Head of caudate nucleus (tissue), 42 donors: ENCODE data around the gene PCDH11Y.
"Not testable (repeated sequence)": the region's sequence is repeated elsewhere in the genome, so short reads cannot be mapped to it uniquely, and the experiment has no call there.

Experiments used
- DNase-seq, 42 donors: peaks; one replicate each; pipeline versions ENCODE4 v3.0.0 to v3.0.0-alpha.2; 2020 to 2021; ENCODE audit warnings: mixed read lengths in 7 of 42
- intact Hi-C: fragments of 100-400 bp; cut with DNase I; formaldehyde crosslinking; loops from one replicate; pipeline ENCODE4 v1.15.0; 2022

The PCDH11Y gene

DNA sequence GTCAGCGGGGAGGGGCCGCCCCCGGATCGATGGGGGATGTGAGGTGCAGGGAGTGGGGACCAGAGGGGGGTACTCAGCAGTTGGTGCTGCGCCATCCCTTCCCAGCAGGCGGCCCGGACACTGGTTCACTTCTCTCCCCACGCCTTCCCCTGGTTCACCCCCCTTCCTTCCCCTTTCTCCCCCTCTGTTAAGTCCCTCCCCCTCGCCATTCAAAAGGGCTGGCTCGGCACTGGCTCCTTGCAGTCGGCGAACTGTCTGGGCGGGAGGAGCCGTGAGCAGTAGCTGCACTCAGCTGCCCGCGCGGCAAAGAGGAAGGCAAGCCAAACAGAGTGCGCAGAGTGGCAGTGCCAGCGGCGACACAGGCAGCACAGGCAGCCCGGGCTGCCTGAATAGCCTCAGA, at the start of gene PCDH11Y:
Gene PCDH11Y (plus strand): TSS at position 240 of the 400 bp plus-strand sequence. CDS start 56,804 bp downstream, outside the sequence.
- intact Hi-C loops = not testable (repeated sequence)
- peak in 13 of 42 donors; percentile 4 to 41 (median 14) for DNase-seq

DNA sequence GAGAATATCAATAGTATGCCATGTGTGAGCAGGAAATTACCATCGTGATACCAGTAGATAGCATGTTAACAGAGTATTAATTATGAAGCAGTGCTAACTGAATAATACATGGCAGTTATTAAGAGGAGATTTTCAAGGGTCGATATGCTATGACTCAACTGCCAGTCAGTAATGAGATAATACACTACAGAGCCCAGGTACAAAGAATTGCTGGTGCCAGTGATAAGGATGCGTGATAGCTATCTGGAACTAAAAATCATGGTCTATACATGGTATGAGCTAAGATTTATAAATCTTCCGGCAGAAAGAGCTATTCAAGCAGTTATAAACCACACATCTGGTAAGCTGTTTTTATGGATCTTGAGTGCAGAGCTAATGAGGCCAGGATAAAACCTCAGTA, 32.2 kb upstream of the PCDH11Y start:
- DNase-seq, intact Hi-C loops: not testable (repeated sequence)

DNA sequence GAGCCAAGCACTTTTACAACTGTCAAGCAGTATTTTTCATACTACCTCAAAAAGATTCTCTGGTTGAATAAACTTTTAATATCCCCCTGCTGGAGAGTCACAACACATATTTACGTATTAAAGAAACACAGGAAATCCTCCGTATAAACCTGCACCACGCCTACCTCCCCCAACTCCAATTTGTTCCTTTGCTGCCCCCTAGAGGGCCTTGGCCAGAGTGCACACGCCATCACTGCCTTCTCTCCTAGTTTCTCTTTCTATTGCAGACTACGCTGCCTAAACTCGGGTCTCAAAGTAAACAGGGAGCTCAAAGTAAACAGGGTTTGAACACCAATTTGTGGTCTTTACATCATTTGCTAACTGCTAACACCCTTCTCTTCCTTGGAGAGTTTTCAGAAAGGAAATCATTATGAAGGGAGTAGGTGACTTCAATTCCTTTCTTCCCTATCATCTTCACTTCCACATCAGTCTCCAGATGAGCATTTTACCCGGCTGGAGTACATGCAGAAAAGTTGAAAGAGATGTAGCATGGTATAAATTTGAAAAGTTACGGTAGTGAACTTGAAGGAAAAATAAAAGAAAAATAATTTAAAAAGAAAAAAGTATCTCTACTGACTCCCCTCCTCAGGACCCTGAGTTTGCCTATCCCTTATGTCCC, 8.2 kb upstream of the PCDH11Y start:
- DNase-seq, intact Hi-C loops: not testable (repeated sequence)

- not testable (repeated sequence) for DNase-seq
Measured at GRCh38 chrY:4994892-4995291, 5.2 kb upstream of the PCDH11Y start.

DNA sequence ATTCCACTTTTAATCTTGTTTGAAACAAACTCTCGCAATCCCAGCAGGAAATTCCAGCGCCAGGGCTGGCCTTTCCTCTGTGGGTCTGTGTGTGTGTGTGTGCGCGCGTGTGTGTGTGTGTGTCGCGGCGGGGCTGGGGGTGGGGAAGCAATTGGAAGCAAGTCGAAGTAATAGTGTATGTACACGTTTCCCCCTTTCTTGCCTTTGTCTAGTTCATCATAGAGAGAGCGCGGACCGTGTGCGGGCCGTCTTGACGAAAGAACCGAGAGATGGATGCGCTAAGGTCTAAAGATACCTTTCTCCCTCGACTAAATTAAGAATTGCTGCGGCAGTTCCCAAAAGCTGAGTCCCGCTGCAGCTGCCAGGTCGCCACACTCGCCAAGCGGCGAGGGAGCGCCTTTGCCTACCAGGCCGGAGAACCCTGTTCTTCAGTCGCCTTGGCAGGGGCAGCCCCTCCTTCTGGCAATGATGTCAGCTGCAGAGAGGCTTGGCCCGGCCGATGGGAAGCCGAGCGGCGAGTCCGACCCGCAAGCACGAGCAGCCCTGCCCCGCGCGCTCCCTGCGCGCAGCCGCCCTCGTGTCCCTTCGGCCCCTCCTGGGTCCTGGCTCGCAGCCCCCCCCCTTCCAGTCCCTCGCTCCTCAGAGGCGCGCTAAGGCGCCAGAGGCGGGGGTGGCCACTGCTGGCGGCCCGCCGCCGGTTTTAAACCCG, 2.5 kb downstream of the PCDH11Y start:
- DNase-seq, intact Hi-C loops: not testable (repeated sequence)

More at GRCh38 chrY:4994892-4995291, 5.2 kb upstream of the PCDH11Y start:
- intact Hi-C loops = not testable (repeated sequence)

DNA sequence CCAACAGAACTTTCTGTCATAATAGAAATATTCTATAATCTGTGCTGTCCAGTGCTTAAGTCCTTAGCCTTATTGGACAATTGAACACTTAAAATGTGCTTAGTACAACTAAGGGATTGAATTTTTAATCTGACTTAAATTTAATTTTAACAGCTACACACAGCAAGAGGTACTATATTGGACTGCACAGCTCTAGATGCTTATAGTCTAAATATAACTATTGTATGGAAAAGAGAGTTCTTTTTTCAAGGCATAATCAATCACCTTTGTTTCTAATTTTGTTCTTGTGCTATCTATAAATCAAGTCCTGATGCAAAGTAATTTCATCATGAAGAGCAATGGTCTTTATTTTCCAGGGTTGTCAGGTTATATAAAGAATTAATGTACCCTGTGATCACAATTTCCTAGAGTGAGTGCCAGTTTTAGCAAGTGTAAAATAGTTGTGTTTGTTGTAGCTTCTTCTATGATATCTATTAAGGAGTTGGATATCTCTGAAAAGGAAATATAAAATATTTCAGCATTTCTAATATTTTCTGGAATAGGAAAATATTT, 39.0 kb downstream of the PCDH11Y start:
- intact Hi-C loops, DNase-seq: not testable (repeated sequence)

DNA sequence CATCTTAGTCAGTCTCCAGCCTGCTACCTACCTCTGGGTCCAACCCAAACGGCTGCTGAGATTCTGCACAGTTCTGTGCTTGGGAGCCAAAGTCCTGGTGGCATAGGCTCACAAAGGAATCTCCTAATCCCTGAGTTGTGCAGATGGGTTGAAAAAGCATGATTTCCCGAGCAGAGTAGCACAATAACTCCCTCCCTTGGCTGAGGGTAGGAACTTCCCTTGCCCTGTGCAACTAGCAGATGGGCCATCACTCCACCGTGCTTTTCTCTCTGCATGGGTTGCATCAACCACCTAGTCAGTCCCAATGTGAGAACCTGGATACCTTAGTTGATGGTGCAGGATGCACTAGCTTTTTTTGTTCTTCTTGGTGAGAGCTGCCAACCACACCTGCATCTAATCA, 82.9 kb downstream of the PCDH11Y start:
- not testable (repeated sequence) for DNase-seq

DNA sequence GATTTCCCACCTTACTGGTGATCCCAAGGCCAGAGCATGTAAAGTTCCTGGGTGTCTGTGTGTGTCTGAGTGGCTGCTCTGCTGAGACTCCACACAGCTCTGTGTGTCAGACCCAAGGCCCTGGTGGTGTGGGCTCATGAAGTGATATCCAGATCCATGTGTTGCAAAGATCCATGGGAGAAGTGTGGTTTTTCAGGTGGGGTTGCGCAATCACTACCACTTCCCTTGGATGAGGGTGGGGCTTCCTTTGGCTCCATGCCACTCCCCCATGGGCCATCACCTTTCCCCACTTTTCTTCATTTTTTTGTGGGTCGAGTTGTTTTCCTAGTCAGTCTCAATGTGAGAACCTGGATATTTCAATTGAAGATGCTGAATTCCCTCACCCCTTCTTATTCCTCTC, 182.9 kb downstream of the PCDH11Y start:
- DNase-seq, intact Hi-C loops: not testable (repeated sequence)

More for the DNA sequence above, 82.9 kb downstream of the PCDH11Y start:
- intact Hi-C loops = not testable (repeated sequence)

GRCh38 chrY:5215116-5215515, 215.0 kb downstream of the PCDH11Y start:
- intact Hi-C loops, DNase-seq: not testable (repeated sequence)

- intact Hi-C loops = not testable (repeated sequence)
Measured at GRCh38 chrY:5324931-5325330, 324.8 kb downstream of the PCDH11Y start.

DNA sequence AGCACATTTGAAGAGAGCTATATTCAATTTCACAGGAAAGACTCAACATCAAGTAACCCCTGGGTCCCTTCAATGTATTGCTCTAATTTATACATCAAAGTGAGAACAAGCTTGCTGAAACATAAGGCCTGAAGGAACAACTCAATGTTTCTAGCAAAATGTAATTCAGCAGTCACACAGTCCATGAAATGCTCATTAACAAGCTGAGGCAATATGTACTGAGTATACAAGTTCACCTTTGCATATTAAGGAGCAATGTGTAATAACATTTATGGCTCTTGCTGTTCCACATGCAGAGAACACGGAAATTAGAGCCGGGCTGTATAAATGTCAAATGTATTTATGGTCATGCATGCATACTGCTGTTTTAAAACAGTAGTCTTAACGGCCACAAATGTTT, 342.1 kb downstream of the PCDH11Y start:
- intact Hi-C loops, DNase-seq: not testable (repeated sequence)

More at GRCh38 chrY:5324931-5325330, 324.8 kb downstream of the PCDH11Y start:
- DNase-seq = not testable (repeated sequence)

- DNase-seq, intact Hi-C loops: not testable (repeated sequence)
Measured at GRCh38 chrY:5543705-5544104, 543.6 kb downstream of the PCDH11Y start.

DNA sequence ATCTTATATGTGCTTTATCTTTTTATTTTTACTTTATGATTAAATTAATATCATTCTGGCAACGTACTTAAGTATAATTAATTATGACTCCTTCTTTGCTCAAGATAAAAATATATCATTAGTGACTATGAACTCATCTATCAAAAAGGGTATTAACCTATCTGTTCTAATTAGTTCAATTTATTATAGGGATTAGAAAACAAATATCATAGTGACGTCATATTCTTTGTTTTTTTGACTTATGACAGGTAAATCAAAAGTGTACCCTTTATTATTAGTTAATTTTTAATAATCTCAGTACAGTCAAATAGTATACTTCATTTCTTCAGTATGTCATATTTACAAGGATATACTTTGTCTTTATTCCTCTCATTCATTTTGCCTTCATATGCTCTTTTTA, 638.5 kb downstream of the PCDH11Y start:
- intact Hi-C loops, DNase-seq: not testable (repeated sequence)

GRCh38 chrY:5679265-5679664, 679.2 kb downstream of the PCDH11Y start:
- intact Hi-C loops, DNase-seq: not testable (repeated sequence)

DNA sequence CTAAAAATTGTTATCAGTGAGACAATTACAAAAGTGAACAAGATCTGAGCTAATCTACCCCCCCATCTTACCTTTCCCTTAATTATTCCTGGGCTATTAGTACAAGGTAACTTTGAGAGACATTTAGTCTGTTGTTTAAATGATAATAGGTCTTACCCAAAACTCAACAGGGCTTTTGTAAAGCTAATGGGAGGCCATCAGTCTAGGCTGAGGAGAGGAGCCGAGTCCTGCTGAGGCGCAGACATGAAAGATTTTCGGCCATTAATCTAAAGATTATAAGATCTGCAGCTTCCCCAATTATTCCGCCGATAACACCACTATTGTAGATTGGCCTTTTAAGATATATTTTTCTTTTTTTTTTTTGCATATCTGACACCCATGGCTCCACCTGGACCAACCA, 708.6 kb downstream of the PCDH11Y start:
- DNase-seq, intact Hi-C loops: not testable (repeated sequence)

DNA sequence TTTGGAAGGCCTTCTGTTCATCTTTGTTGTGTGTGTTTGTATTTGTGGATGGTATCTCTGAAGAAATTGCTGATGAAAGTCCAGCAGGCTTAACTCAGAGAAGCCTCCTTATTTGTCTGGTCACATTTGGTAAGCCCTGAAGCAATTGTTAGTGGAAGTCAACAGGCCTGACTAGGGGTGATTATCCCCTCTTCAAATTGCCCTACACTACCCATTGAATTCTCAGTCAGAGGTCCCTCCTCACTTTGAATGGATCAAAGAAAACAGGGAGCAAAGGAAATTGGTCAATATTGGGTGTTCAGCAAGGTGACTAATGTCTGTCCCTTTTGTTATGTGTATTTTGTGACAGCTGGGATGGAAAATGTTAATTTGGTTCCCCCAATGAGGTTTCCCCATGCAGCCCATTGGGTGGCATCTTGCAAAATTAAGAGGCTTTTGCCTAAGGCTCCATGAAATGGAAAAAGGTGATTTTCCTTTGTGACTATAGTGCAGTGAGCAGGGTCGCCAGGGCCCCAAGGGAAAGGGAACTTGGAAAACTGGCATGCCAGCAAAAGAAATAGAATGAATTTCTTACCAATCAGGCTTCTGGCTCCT, 709.8 kb downstream of the PCDH11Y start:
- DNase-seq, intact Hi-C loops: not testable (repeated sequence)

DNA sequence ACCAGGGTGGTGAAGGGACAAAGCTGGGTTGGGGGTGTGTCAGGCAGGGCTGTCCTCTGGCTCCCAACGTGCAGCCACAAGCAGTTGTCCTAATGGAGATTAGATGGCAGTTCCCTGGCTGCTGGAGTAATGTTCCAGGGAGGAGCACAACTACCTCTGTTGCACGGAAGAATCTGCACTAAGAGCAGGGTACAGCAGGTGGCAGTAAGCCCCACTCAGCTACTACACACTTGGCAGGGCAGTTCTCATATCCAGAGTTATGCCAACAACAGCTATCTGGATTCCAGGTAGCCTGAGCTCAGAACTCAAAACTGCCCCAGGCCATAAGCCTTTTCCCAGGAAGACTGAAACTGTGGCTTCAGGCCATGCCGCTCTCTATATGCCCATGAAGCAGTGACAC, 761.3 kb downstream of the PCDH11Y start:
- intact Hi-C loops, DNase-seq: not testable (repeated sequence)

GRCh38 chrY:5776485-5776884, 776.4 kb downstream of the PCDH11Y start:
- DNase-seq = not testable (repeated sequence)

More at GRCh38 chrY:5776485-5776884, 776.4 kb downstream of the PCDH11Y start:
- intact Hi-C loops = not testable (repeated sequence)
